ENCODE measurements around the gene DLX3.

Gene DLX3

GRCh38 chr17:49993423-49994060 lies 1.5 kb downstream of the DLX3 start:
- in situ Hi-C loops (cut with HindIII; ENCODE audit: low sequenced_read_pairs), result no loop called here

- in situ Hi-C loops (cut with HindIII; ENCODE audit: low sequenced_read_pairs), result no loop called here
Observed at GRCh38 chr17:49992933-49993422, 2.0 kb downstream of the DLX3 start.

- in situ Hi-C loops (cut with HindIII; ENCODE audit: low sequenced_read_pairs), result no loop called here
Observed at GRCh38 chr17:49992191-49992932, 2.7 kb downstream of the DLX3 start.

- in situ Hi-C loops (cut with HindIII; ENCODE audit: low sequenced_read_pairs), result no loop called here
Observed at GRCh38 chr17:49991409-49991808, 3.6 kb downstream of the DLX3 start.

GRCh38 chr17:49990921-49991320 lies 4.1 kb downstream of the DLX3 start:
- in situ Hi-C loops (cut with HindIII; ENCODE audit: low sequenced_read_pairs), result no loop called here

DNA sequence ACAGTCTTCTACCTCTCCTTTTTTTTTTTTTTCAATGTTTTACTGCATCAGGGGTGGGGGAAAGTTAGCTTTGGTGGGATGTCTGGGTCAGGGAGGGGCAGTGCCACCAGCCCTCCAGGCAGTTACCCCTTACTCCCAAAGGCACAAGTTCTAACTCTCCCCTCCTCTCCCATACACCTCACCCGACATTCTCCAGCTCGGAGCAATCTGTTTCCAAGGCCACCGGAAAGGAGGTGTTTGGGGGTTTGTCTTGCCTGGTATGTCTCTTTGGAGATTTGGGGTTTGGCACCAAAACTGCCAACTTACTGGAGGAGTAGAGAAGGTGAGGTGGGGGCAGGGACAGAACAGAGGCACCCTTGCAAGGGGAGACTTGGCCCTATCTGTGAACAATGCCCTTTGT lies 4.7 kb downstream of the DLX3 start:
- in situ Hi-C loops (cut with HindIII; ENCODE audit: low sequenced_read_pairs), result no loop called here

DNA sequence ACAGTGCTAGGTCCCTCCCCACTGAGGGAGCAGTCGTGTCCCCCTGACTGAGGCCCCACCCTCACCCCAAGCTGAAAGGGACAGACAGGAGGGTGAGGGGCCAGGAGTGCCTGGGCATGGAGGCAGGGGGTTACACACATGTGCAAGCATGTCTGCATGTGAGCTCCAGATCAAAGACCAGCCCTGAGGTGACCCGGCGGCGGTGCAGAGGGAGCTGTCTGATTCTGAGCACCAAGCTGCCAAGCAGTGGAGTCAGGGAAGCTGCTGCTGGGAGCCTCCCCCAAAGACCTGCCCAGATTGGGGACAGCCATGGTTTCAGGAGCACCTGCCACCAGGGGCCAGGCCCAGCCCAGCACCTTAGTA lies 5.5 kb downstream of the DLX3 start:
- in situ Hi-C loops (cut with HindIII; ENCODE audit: low sequenced_read_pairs), result no loop called here

GRCh38 chr17:49987681-49988441 lies 7.2 kb downstream of the DLX3 start:
- in situ Hi-C loops (cut with HindIII; ENCODE audit: low sequenced_read_pairs), result no loop called here

DNA sequence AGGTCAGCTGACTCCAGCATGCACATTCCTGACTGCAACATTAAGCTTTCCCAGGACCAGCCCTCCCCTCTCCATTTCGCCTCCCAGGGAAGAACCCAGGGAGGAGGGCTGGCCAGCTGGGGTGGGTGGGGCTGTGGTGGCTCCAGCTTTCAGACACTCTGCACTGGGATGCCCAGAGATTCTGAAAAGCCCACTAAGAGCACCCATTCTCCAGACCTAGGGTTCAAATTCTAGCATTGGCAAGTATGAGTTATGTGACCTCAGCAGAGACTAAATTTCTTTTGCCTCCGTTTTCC lies 7.8 kb downstream of the DLX3 start:
- in situ Hi-C loops (cut with HindIII; ENCODE audit: low sequenced_read_pairs), result no loop called here

DNA sequence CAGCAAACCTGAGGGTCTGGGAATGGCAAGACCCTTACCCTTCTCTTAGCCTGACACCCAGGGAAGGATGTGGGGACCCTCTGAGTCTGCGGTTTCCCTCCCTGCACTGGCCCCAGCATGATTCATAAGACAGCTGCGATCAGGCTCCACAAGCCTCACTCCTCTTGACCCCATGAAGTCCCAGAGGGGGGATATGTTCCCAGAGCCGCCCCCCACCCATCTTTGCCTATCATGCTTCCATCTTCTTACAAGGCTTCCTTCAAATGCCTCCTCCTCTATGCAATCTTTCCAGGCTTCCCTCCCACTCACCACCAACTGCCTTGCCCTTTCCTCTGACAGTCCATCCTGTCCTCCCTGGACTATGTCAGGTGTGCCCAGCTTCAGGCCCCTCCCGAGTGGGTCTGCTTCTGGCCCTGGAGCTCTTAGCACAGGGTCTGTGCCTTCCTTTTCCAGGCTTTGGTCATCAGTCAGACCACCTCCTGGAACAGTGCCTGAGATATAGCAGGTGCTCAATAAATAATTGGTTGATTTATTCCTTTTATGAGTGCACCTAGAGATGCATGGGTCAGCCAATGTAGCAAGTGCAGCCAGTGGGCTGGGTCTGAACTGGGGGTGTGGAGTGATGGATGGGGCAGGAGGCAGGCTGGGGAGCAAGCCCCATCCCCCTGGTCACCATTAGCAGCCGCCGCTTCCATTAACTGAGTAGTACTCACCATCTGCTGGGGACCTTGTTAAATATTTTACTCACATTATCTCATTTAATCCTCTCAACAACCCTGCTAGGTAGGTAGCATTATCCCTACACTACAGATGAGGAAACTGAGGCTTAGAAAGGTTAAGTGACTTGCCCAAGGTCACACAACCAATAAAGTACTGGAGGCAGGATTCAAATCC lies 8.4 kb downstream of the DLX3 start:
- in situ Hi-C loops (cut with HindIII; ENCODE audit: low sequenced_read_pairs), result no loop called here

- in situ Hi-C loops (cut with HindIII; ENCODE audit: low sequenced_read_pairs), result no loop called here
Observed at GRCh38 chr17:49985310-49985990, 9.6 kb downstream of the DLX3 start.

GRCh38 chr17:49984776-49985175 lies 10.2 kb downstream of the DLX3 start:
- in situ Hi-C loops (cut with HindIII; ENCODE audit: low sequenced_read_pairs), result no loop called here

GRCh38 chr17:49984283-49984682 lies 10.7 kb downstream of the DLX3 start:
- in situ Hi-C loops (cut with HindIII; ENCODE audit: low sequenced_read_pairs), result no loop called here

DNA sequence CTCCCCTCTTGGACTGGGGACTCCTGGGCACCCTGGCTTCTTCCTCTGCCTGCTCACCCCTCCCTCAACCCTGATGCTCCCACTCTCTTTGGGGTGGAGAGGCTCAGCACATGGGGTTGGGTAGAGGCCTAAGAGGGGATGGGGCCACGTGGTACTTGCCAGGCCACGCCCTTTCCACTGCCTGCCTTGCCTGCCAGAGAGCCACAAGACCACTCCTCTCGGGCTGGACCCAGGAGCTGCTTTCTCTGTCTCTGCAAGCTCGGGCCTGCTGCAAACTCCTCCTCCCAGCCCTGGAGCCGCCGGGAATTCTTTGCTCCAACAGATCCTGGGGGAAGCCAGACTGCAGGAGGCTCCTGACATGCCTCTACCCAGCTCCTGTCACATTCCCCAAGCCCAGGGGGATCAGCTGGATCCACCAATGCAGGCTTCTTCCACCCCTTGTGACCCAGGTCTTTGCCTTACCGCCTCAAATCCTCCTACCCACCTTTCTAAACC lies 14.3 kb downstream of the DLX3 start:
- in situ Hi-C loops (cut with HindIII; ENCODE audit: low sequenced_read_pairs), result no loop called here

DNA sequence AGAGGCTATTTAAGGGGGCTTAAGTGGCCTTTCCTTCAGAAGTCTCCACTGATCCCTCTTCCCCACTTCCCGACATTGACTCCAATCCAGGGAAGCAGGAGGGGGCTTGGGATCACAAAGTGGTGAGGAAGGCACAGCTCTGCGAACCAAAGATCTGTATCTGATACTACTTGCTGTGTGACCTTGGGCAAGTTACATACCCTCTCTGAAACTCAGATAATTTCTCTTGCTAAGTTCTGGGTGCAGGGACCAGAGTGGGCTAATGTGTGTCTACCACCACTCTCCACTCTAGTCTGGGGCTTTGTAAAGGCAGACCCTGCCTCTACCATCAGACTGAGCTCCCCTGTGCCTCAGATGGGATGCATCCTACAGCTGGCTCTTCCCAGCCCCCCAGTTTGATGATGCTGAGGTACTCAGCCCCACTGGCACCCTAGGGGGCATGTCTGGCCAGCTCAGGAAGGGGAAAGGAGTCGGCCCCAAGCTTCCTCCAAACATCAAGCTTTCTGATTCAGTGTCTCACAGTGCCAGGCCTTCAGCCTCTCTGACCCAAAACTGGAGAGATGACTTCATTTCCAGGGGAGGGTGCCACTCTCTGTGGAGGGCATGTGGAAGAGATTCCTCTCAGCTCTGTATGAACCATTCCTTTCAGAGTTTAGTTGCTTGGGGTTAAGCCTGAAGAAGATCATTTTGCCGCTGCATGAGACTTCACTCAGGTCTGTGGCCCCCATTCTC lies 15.1 kb downstream of the DLX3 start:
- in situ Hi-C loops (cut with HindIII; ENCODE audit: low sequenced_read_pairs), result no loop called here

DNA sequence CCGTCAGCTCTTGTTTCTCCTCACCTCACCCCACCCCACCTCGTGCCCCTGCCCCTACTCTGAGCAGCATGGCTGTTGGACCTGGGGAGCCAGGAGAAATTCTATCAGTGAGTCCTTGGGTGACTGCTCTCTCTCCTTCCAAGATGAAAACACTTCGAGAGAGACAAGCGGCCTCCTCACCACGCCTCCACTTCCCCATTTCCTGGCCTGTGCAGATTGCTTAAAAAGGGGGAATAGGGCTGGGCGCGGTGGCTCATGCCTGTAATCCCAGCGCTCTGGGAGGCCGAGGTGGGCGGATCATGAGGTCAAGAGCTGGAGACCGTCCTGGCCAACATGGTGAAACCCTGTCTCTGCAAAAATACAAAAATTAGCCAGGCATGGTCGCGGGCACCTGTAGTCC lies 16.5 kb downstream of the DLX3 start:
- in situ Hi-C loops (cut with HindIII; ENCODE audit: low sequenced_read_pairs), result no loop called here

GRCh38 chr17:49977463-49978389 lies 17.3 kb downstream of the DLX3 start:
- in situ Hi-C loops (cut with HindIII; ENCODE audit: low sequenced_read_pairs), result no loop called here

GRCh38 chr17:49976828-49977202 lies 18.2 kb downstream of the DLX3 start:
- in situ Hi-C loops (cut with HindIII; ENCODE audit: low sequenced_read_pairs), result no loop called here

Measured in DLD1 (cell line).